Activated CD4-positive, CD25-positive, alpha-beta regulatory T cell (primary cell): ENCODE results near the gene ISM1.
"Not testable (repeated sequence)": the region's sequence is repeated elsewhere in the genome, so short reads cannot be mapped to it uniquely, and the experiment has no call there.

Experiments used
- DNase-seq, 4 experiments: peaks; one replicate each; lab custom pipeline; 2025; lab: John Stamatoyannopoulos, UW

ISM1 gene

DNA sequence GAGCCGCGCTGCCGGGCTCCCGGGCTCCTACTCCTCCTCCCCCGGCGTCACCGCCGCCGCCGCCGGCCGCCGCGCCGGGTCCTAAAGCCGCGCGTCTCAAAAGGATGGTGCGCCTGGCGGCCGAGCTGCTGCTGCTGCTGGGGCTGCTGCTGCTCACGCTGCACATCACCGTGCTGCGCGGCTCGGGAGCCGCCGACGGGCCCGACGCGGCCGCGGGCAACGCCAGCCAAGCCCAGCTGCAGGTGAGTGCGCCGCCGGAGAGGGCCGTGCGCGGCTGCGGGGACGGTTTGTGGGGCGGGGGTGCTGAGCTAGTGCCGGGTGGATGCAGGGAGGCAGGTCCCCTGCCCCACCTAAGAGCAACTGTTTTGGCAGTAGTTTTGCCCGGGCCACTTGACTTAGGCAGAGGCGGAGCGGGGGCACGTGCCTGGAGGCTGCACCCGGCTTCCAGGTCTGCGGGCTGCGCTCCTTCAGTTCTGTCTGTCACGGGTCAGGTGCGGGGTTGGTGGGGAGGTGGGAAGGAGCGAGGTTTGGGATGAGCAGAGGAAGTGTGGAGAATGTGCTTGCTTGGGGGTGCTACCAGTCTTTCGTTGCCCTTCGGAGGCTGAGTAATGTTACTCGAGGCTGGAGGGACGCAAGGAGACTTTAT, 722 bp downstream of the ISM1 start:
- DNase-seq: peak in 2 of 4 experiments; percentile 19 to 47

DNA sequence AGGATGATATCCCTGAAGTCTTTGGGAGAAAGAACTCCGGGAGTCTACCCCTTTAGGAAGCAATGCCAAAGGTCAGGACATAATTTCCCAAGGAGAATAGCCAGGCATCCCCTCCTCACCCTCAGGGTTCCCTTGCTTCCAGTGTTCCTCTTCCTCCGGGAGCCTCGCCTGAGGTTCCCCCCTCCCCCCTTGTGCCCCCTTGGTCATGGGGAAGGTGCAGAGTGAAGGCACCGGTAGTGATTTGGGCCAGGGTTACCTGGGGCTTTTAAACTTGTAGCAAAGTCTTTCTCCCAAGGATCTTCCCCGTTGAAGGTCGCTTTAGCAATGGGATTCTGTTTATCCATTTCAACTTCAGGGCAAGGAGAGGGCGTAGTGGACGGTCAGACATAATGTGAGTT, 1.2 kb downstream of the ISM1 start:
- DNase-seq: no peak

- no peak for DNase-seq
These were observed 2.9 kb downstream of the ISM1 start for GRCh38 chr20:13223736-13224520.

DNA sequence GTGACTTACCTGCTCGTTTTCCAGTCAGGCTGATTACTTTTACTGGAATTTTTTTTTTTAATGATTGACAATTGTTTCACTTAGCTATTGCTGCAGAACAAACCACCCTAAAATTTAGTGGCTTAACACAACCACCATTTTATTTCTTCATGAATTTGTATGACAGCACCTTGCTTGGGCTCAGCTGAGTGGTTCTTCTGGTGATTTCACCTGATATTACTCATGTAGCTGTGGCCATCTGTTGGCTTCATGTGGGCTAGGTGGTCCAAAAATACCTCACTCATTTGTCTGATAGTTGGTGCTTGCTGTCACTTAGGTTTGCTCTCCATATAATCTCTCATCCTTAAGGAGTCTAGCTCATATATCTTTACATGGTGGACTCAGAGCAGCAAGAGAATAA, 5.3 kb downstream of the ISM1 start:
- no peak for DNase-seq

DNA sequence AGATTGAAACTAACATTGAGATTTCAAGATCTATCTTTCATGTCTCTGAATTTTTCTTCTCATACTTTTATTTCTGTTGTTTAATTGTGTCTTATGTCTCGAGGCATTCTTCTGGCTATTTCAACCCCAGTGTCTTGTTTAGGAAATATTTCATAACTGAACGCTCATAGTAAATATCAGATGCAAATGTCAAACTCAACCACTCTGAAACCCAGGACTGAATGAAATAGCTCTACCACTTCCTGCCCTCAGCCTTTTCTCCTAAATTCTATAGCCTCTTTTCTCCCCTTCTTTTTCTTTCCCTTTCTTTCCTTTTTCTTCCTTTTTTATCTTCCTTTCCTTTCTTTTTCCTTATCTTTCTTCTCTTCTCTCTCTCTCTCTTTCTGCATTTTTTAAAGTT, 7.7 kb downstream of the ISM1 start:
- no peak for DNase-seq

- DNase-seq: no peak
These were observed 8.5 kb downstream of the ISM1 start for GRCh38 chr20:13229538-13229937.

- DNase-seq: no peak
These were observed 10.1 kb downstream of the ISM1 start for GRCh38 chr20:13231031-13231752.

DNA sequence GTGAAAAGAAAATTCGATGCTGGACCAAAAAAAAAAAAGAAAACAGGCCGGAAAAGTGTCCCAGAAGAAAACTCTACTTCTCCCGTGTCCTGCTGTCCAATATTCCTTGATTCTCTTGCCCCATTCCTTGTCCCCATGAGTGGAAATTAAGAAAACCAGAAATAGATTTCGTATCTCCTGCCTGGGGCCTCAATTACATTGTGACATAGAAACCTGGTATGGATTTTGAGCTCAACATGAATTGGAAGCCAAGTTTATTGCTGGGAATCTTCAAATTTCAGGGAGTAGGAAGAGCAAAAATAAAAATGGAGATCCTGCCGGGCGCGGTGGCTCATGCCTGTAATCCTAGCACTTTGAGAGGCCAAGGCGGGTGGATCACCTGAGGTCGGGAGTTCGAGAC, 11.9 kb downstream of the ISM1 start:
- DNase-seq: no peak

DNA sequence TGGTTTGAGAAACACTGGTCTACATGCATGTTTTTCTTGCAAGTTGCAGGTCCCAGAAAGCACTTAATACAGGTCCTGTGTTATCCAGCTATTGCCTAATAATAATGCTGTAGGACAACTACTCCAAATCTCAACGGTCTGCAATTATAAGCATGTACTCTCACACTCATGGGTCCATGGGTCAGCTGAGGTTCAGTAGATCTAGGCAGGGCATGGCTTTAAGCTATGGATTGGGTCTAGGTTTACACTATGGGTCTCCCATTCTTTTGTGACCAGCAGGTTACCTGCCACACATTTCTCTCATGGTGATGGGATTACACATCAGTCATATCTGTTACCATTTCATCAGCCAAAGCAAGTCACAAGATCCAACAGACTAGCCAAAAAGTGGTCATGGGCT, 13.9 kb downstream of the ISM1 start:
- no peak for DNase-seq

DNA sequence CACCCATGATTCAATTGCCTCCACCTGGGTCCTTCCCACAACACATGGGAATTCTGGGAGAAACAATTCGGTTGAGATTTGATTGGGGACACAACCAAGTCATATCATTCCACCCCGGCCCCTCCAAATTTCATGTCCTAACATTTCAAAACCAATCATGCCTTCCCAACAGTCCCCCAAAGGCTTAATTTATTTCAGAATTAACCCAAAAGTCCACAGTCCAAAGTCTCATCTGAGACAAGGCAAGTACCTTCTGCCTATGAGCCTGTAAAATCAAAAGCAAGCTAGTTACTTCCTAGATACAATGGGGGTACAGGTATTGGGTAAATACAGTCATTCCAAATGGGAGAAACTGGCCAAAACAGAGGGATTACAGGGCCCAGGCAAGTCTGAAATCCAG, 15.3 kb downstream of the ISM1 start:
- DNase-seq: not testable (repeated sequence)

DNA sequence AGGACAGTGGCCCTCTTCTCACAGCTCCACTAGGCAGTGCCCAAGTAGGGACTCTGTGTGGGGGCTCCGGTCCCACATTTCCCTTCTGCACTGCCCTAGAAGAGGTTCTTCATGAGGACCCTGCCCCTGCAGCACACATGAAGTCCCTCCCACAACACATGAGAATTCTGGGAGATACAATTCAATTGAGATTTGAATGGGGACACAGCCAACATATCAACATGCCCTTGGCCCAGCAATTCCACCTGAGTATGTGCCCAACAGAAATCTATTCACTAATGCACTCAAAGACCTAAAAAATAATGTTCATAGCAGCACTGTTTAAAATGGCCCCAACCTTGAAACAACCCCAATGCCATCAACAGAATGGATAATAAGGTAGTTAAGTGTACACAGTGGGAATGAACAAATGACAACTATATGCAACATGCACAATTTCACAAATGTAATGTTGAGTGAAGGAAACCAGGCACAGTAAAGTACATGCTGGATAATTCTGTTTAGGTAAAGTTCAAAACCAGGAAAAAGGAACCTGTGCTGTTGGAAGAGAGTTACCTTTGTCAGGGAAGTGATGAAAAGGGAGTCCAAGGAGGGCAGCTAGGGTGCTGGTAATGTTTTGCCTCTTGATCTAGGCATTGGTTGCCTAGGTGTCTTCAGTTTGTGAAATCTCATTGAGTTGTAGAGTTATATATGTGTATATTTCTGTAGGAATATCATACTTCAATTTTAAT, 16.1 kb downstream of the ISM1 start:
- no peak for DNase-seq

DNA sequence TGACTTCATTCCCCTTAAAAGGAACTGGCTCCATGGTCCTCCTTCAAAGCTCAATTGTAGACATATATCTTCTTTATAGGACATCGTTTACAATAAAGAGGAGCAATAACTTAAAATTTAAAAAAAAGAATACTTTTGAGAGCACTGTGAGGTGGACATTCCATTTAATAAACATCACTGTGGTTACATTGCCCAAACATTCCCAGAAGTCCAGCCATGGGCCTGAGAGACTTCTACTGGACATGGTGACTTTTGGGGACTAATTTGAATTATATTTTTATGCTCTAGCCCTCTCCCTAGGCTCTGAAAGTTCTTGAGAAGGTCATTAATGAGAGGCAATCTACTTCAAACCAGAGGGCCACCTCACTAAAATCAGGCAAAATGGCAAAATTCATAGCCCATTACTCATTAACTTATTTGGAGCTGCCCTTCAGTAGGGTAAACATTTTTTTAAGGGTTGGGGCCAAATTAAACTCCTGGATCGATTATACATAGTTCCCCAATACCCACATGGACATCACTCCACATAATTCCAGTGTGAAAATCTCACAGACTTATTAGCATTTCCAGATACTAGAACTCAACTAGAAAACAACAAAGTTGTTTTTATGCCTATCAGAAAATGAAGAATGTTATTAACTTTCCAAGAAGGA, 17.1 kb downstream of the ISM1 start:
- DNase-seq: no peak

GRCh38 chr20:13243826-13244376, 22.8 kb downstream of the ISM1 start:
- no peak for DNase-seq

GRCh38 chr20:13245250-13245723, 24.2 kb downstream of the ISM1 start:
- no peak for DNase-seq

- DNase-seq: no peak
These were observed 28.2 kb downstream of the ISM1 start for GRCh38 chr20:13249118-13249797.

DNA sequence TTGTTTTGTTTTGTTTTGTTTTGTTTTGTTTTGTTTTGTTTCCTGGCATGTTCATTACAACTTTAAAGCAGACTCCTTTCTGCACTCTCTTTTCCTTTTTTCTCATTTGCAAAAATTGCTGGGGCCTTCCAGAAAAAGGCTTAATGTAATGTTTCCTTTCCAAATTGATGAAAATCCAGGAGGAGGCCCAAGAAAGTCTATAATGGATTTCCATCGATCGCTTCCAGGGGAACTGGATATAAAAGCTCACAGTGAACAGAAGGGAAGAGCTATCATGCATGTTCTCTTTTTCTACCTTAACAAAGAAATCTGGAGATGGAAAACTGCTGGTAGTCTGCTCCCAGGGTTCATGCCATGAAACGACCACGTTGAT, 28.7 kb downstream of the ISM1 start:
- no peak for DNase-seq

DNA sequence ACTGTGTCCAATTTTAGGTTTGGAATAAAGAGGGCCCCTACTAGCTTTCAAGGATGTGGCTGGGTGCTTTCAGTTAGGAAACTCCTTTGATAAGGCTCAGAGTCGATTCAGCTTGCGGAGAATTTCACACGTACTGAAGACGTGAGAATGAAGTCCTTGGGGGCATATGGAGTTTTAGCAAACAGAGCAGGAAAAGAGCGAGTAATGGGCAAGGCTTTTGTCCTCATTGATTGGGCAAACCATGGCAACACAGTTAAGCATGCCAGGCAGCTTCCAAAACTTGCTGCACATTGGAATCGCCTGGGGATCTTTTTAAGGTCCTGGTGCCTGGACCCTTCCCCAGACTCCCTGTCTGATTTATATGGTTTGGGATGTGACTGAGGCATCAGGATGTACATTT, 29.2 kb downstream of the ISM1 start:
- DNase-seq: no peak

GRCh38 chr20:13251106-13251903, 30.2 kb downstream of the ISM1 start:
- no peak for DNase-seq

DNA sequence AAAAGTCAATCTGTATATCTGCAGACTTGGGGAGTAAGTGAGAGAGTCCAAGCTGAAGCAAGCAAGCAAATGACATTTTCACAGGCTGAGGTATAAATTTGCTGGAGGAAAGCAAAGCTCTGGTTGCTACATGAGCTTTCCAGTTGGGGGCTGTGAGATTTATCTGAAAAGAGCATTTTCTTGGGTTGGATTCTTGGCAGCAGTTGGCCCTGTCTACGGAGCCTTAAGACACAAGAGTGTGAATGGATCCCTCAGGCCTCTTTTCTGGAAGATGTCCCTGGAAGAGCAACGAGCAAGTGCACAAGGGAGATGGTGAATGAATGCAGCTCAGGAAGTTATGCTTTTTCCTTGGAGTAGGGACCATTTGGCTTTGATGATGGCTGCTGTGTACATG, 30.8 kb downstream of the ISM1 start:
- DNase-seq: no peak

GRCh38 chr20:13255356-13255755, 34.3 kb downstream of the ISM1 start:
- no peak for DNase-seq
